BLaER1 treated with 17β-estradiol and CSF1 and Interleukin-3, amounts not matched to agents 10 nM and 100 nM (cell line): ENCODE measurements around the gene SSNA1.
A peak's percentile ranks its signal among the peaks of the same experiment; 100 is the strongest.

Experiments
- H3K27ac ChIP-seq, 11 experiments: shearing (Covaris generic); formaldehyde crosslinking; 2 replicates each; pipeline ENCODE4 v1.8.1; 2022
- H3K27me3 ChIP-seq, 11 experiments: shearing (Covaris generic); formaldehyde crosslinking; 2 replicates each; pipeline ENCODE4 v1.8.1; 2022
- H3K36me3 ChIP-seq, 11 experiments: shearing (Covaris generic); formaldehyde crosslinking; 2 replicates each; pipeline ENCODE4 v1.8.1; 2022
- H3K4me1 ChIP-seq, 10 experiments: shearing (Covaris generic); formaldehyde crosslinking; 2 replicates each; pipeline ENCODE4 v1.8.1; 2022
- H3K4me2 ChIP-seq, 11 experiments: shearing (Covaris generic); formaldehyde crosslinking; 2 replicates each; pipeline ENCODE4 v1.8.1; 2022
- H3K4me3 ChIP-seq, 10 experiments: shearing (Covaris generic); formaldehyde crosslinking; 2 replicates each; pipeline ENCODE4 v1.8.1; 2022
- H3K9ac ChIP-seq, 11 experiments: shearing (Covaris generic); formaldehyde crosslinking; 2 replicates each; pipeline ENCODE4 v1.8.1; 2022
- H3K9me3 ChIP-seq, 11 experiments: shearing (Covaris generic); formaldehyde crosslinking; replicated peaks in 1 of 11; 2 replicates each; pipeline ENCODE4 v1.8.1; 2022
- H4K20me1 ChIP-seq, 11 experiments: shearing (Covaris generic); formaldehyde crosslinking; 2 replicates each; pipeline ENCODE4 v1.8.1; 2022
- Cebpa-rat ChIP-seq, 11 experiments: shearing (Covaris generic); IDR thresholded peaks; 2 replicates each; pipeline ENCODE4 v1.8.1; 2022

The SSNA1 gene

DNA sequence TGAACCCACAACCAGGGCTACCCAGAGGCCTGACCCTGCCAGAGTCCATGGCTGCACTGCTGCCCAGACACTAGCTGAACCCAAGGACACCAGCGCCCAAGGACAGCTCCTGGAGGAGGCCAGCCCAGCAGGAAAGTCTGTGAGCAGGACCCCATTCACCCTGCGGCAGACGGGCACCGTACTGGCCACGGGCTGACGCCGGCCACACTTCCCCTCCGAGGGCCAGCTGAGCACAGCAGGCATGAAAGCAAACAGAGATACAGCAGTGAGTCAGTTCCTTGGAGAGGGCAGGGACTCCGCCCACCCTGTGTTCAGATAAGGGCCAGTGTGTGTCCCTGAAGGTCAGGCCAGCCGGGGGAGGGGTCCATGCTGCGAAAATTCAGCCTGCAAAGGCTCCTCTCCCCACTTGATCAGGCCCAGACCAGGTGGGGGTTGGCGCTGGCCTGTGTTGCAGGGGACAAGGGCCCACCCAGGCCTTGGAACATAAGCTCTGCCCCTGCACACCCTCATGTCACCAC, 30.3 kb downstream of the SSNA1 start:
- peaks cover 20 to 53% (median 38%) of the 10 kb centered on the region in 11 experiments; a peak in 20 of 22 replicates for H3K36me3 ChIP-seq
- no peak for TF ChIP-seq Cebpa-rat (IDR thresholded peaks at IDR 0.05)
- peak overlapping the region in 4 of 11 experiments; percentile 49 to 68 (median 56); a peak in 7 of 22 replicates for H3K27ac ChIP-seq
- no peaks in the 10 kb centered on the region for H3K27me3 ChIP-seq
- peak overlapping the region in 7 of 11 experiments; percentile 17 to 74 (median 42); a peak in 10 of 22 replicates for H3K9ac ChIP-seq
- H3K4me3 ChIP-seq, result peak overlapping the region in 1 of 10 experiments; percentile 43; a peak in 1 of 20 replicates
- peaks cover 0 to 58% (median 12%) of the 10 kb centered on the region in 11 experiments; a peak in 10 of 22 replicates for H4K20me1 ChIP-seq
- H3K9me3 ChIP-seq, result no peaks in the 10 kb centered on the region
- peaks cover 30 to 63% (median 42%) of the 10 kb centered on the region in 10 experiments for H3K4me1 ChIP-seq
- H3K4me2 ChIP-seq, result peak overlapping the region in 5 of 11 experiments; percentile 46 to 96 (median 85); a peak in 10 of 22 replicates

DNA sequence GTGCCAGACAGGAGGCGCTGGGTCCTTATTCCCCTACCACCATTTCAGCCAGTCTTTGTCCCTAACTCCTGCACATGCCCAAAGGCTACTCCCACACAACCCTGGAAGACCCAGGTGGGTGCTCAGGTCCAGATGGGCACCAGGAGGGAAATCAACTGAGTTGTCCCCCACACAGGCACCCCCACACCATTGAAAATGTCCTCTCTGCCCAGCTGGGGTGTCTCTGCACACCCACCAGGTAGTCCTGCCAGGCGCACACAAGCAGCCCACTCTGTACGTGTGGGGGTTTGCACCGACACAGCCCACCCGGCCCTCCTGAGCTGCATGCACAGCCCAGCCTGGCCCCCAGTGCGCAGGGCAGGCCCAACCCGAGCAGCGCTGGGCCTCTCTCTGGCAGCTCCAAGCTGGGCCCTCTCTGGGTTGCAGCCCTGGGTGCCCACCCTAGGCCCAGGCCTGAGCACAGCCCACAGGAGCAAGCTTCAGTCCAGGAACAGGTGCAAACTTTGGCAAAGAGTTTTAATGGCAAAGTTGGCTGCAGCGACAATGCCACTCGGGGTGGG, 31.4 kb downstream of the SSNA1 start:
- Histone ChIP-seq H4K20me1 (peaks cover 0 to 48% (median 12%) of the 10 kb centered on the region in 11 experiments; a peak in 10 of 22 replicates), H3K4me2 (peak overlapping the region in 3 of 11 experiments; percentile 85 to 96 (median 86); a peak in 4 of 22 replicates), H3K36me3 (peaks cover 12 to 43% (median 29%) of the 10 kb centered on the region in 11 experiments; a peak in 20 of 22 replicates), H3K27me3 (no peaks in the 10 kb centered on the region), H3K9me3 (no peaks in the 10 kb centered on the region), H3K27ac (no peak overlapping the region), H3K4me3 (no peak overlapping the region), H3K4me1 (peaks cover 40 to 74% (median 53%) of the 10 kb centered on the region in 10 experiments), H3K9ac (no peak overlapping the region; a peak in 1 of 22 replicates)
- TF ChIP-seq Cebpa-rat (IDR thresholded peaks at IDR 0.05), result no peak

- Histone ChIP-seq H4K20me1 (peaks cover 0 to 42% (median 11%) of the 10 kb centered on the region in 11 experiments; a peak in 10 of 22 replicates), H3K4me3 (no peak overlapping the region), H3K4me1 (peaks cover 47 to 80% (median 59%) of the 10 kb centered on the region in 10 experiments), H3K9me3 (no peaks in the 10 kb centered on the region), H3K36me3 (peaks cover 9 to 36% (median 23%) of the 10 kb centered on the region in 11 experiments; a peak in 18 of 22 replicates), H3K27me3 (no peaks in the 10 kb centered on the region), H3K4me2 (peak overlapping the region in 3 of 11 experiments; percentile 6 to 85 (median 12); a peak in 4 of 22 replicates), H3K9ac (peak overlapping the region in 2 of 11 experiments; percentile 9 to 22; a peak in 1 of 22 replicates), H3K27ac (no peak overlapping the region)
- TF ChIP-seq Cebpa-rat (IDR thresholded peaks at IDR 0.05), result no peak
Measured at GRCh38 chr9:137220317-137221094, 32.0 kb downstream of the SSNA1 start.

- Histone ChIP-seq H3K9me3 (no peaks in the 10 kb centered on the region), H3K9ac (peak overlapping the region in 3 of 11 experiments; percentile 83 to 91 (median 85); a peak in 5 of 22 replicates), H3K27me3 (no peaks in the 10 kb centered on the region), H3K36me3 (peaks cover 3 to 30% (median 17%) of the 10 kb centered on the region in 11 experiments; a peak in 12 of 22 replicates), H4K20me1 (peaks cover 0 to 40% (median 7%) of the 10 kb centered on the region in 11 experiments; a peak in 9 of 22 replicates), H3K4me1 (peaks cover 49 to 83% (median 61%) of the 10 kb centered on the region in 10 experiments), H3K4me3 (peak overlapping the region in 4 of 10 experiments; percentile 69 to 79 (median 74); a peak in 6 of 20 replicates), H3K4me2 (peak overlapping the region in 9 of 11 experiments; percentile 99 to 100 (median 100); a peak in 13 of 22 replicates), H3K27ac (no peak overlapping the region)
- no peak for TF ChIP-seq Cebpa-rat (IDR thresholded peaks at IDR 0.05)
Measured at GRCh38 chr9:137221095-137221505, 32.6 kb downstream of the SSNA1 start.

DNA sequence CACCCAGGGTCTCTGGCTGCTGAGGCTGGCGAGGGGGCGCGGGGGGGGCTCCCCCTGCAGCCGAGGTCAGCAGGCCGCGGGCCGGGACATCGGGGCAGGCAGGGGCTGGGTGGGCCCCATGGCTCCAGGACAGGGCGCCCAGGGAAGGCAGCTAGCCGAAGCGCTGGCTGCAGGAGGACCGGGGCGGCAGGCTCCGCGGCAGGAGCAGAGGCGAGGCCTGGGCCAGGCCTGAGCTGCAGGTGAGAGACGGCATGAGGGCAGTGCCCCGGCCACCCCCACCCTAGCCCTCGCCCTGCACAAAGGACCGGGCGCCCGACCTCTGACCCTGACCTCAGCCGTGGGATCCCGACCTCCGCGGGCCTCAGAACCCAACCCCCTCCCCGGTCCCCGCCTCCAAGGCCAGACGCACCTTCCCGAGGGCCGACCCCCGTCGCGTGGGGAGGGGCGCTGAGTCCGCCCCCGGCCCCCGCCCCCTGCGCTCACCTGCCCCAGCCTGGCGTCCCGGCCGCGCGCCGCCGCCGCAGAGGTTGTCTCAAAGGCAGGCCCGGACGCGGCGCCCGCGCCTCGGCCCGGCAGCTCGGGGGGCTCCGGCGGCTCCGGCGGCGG, 33.1 kb downstream of the SSNA1 start:
- H3K27me3 ChIP-seq, result no peaks in the 10 kb centered on the region
- H3K9me3 ChIP-seq, result no peaks in the 10 kb centered on the region
- H3K36me3 ChIP-seq, result peaks cover 0 to 25% (median 12%) of the 10 kb centered on the region in 11 experiments; a peak in 6 of 22 replicates
- peak overlapping the region; percentile 37 to 75 (median 68); a peak in 19 of 22 replicates for H3K27ac ChIP-seq
- H3K4me1 ChIP-seq, result peaks cover 44 to 82% (median 57%) of the 10 kb centered on the region in 10 experiments
- H3K4me2 ChIP-seq, result peak overlapping the region; percentile 99 to 100 (median 100)
- TF ChIP-seq Cebpa-rat (IDR thresholded peaks at IDR 0.05), result no peak
- H4K20me1 ChIP-seq, result peaks cover 0 to 35% (median 7%) of the 10 kb centered on the region in 11 experiments; a peak in 9 of 22 replicates
- H3K4me3 ChIP-seq, result peak overlapping the region; percentile 64 to 79 (median 72)
- peak overlapping the region; percentile 67 to 94 (median 88) for H3K9ac ChIP-seq

DNA sequence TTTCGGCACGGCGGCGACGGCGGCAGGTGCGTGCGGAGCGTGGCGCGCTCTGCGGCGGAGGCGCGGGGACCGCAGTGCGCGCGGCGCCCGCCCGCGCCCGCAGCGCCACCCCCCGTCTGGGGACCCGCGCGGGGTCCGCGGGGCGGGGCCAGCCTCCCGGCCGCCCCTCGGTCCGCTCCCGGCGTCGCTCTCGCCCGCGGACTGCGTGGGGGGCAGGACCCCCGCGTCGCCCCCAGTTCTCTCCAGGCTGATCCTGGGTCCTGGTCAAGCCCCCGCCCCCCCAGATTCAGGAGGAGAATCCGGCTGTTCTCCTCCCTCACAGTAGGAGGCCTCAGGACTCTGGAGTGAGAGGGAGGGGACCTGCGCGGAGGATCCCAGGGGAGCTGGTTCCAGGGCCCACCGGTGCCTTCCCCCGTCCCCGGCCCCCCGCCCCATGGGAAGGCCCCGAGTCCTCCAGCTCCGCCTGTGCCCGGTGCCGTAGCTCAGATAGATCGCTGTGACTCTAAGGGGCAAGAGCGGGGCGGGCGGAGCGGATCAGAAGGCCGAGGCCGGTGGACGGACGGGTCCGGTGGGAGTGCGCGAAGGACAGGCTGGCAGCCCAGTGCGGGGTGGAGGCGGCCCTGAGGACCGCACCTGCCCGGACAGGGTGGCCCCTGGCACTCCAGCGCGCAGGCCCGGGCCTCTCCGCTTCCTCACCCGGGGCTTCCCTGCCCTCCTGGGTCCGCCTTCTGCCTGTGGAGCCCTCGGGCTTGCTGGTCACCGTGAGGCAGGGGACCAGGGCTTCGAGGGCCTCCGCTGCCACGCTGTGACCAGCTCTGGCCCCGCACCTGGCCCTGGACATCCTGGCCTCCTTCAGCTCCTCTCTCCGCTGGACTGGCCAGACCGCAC, 34.0 kb downstream of the SSNA1 start, which contains the start of gene RNF208:
RNF208 (minus strand) TSS at position 51 of the 888 bp plus-strand sequence. CDS start 1,028 bp downstream, outside the sequence.
- Histone ChIP-seq H3K4me3 (peak within 1 kb of the TSS; percentile 64 to 79 (median 72)), H3K4me1 (peaks cover 36 to 82% (median 54%) of the 10 kb centered on the region in 10 experiments), H3K9me3 (no peaks in the 10 kb centered on the region), H3K36me3 (peaks cover 0 to 21% (median 8%) of the 10 kb centered on the region in 11 experiments; a peak in 6 of 22 replicates), H4K20me1 (peaks cover 0 to 27% (median 7%) of the 10 kb centered on the region in 11 experiments; a peak in 9 of 22 replicates), H3K27ac (peak within 1 kb of the TSS; percentile 55 to 75 (median 71)), H3K27me3 (no peaks in the 10 kb centered on the region), H3K9ac (peak within 1 kb of the TSS; percentile 67 to 94 (median 88)), H3K4me2 (peak within 1 kb of the TSS; percentile 99 to 100 (median 100))
- TF ChIP-seq Cebpa-rat (IDR thresholded peaks at IDR 0.05), result no peak
